Heart left ventricle (tissue), 16 donors: ENCODE data around the gene XRCC5. TPM values are rescaled to one million over a fixed set of nuclear protein-coding genes. Genes with fewer than 3 reads are reported as not detected.
"Not testable (repeated sequence)": the region's sequence is repeated elsewhere in the genome, so short reads cannot be mapped to it uniquely, and the experiment has no call there.

Experiments
- ATAC-seq, 4 donors: fragments of 200-7000 bp; cut with Tn5 transposase; one replicate each; pipeline ENCODE4 v1.9.1; 2020 to 2022; ENCODE audit warnings: moderate library complexity in 4 of 4, mild to moderate bottlenecking in 3 of 4, moderate number of reproducible peaks in 1 of 4
- DNase-seq, 5 donors: peaks; one replicate each; pipeline ENCODE4 v3.0.0-alpha.2; 2020
- H3K27ac ChIP-seq, 12 donors: fragments of 200-600 bp; sonication (generic) in 4 of 12; one replicate each; pipeline versions ENCODE4 v1.5.0 to v1.8.0; 2016 to 2022; ENCODE audit warnings: mild to moderate bottlenecking in 2 of 12
- H3K27me3 ChIP-seq, 9 donors: fragments of 200-600 bp; sonication (generic) in 2 of 9; one replicate each; pipeline versions ENCODE4 v1.5.1 to v1.8.0; 2016 to 2022; ENCODE audit warnings: mild to moderate bottlenecking in 3 of 9
- H3K36me3 ChIP-seq, 9 donors: fragments of 200-600 bp; sonication (generic) in 2 of 9; one replicate each; pipeline versions ENCODE4 v1.5.0 to v1.8.0; 2018 to 2022; ENCODE audit warnings: mild to moderate bottlenecking in 2 of 9
- H3K4me1 ChIP-seq, 12 donors: fragments of 200-600 bp; sonication (generic) in 4 of 12; one replicate each; pipeline versions ENCODE4 v1.5.0 to v1.8.0; 2016 to 2022; ENCODE audit warnings: mild to moderate bottlenecking in 3 of 12
- H3K4me3 ChIP-seq, 12 donors: fragments of 200-600 bp; sonication (generic) in 4 of 12; one replicate each; pipeline versions ENCODE4 v1.5.0 to v1.8.0; 2017 to 2022; ENCODE audit warnings: mild to moderate bottlenecking in 9 of 12, moderate library complexity in 4 of 12
- H3K9me3 ChIP-seq, 12 donors: fragments of 200-600 bp; sonication (generic) in 4 of 12; one replicate each; pipeline versions ENCODE4 v1.5.0 to v1.8.0; 2016 to 2022; ENCODE audit warnings: mild to moderate bottlenecking in 1 of 12
- CTCF ChIP-seq, 12 donors: fragments of 200-600 bp; sonication (generic) in 4 of 12; IDR thresholded peaks; one replicate each; pipeline versions ENCODE4 v1.5.0 to v1.8.0; 2018 to 2022; ENCODE audit warnings: antibody characterized with exemption in 12 of 12, mild to moderate bottlenecking in 5 of 12
- POLR2A ChIP-seq, 2 donors: fragments of 450-650 bp; IDR thresholded peaks; one replicate each; pipeline ENCODE4 v1.6.1; 2017; ENCODE audit warnings: antibody characterized with exemption in 2 of 2, mild to moderate bottlenecking in 2 of 2, moderate library complexity in 2 of 2
- WGBS, 4 donors: extraction: QIAGEN DNeasy Blood & Tissue Kit in 2 of 4; methylation state at CpG; one replicate each; pipeline versions ENCODE4 v1.1.5 to v1.1.7; 2013 to 2018; 5-methylcytosine and 5-hydroxymethylcytosine counted together
- intact Hi-C, 10 donors: fragments of 100-400 bp; cut with DNase I; formaldehyde crosslinking; loops; one replicate each; pipeline versions ENCODE4 v1.11.1 to v1.14.2; 2022
- polyA plus RNA-seq, 2 donors: library from polyadenylated mRNA; stranded (reverse); fragments of 200-250 nt; gene quantifications; one replicate each; pipeline ENCODE4 v1.2.3, GENCODE V29; 2013
- total RNA-seq, 9 donors: library from RNA; depleted of rRNA in 2 of 9; stranded (reverse); fragments of >200 nt in 2 of 9; fragmentation: NEBNext Ultra II Directional in 3 of 9; extraction: Animal tissue kit (Norgen Biotek cat#: 25700) in 3 of 9; gene quantifications; one replicate each; pipeline versions ENCODE4 v1.1.0 to v1.2.4, GENCODE V29; 2016 to 2023
- donor health status: ischemic (EF 13 %, LVEDD 7.1; RV severe dilation, severe dysfunction).
- donor health status: healthy with polysubstance abuse.
- donor health status: DM: no; HTN: yes; CAD: no.
- donor health status: DM: no; HTN: no; CAD: no.
- donor health status: ischemic (EF 25% LVEDD 6.9; RV normal size, moderate dysfunction).
- donor health status: ischemic (EF 25% LVEDD 5.7; RV mildly dilated, moderate dysfunction).
- donor health status: healthy.
- donor health status: DM: yes; HTN: yes; CAD: no.
- donor health status: ischemic (EF 35%, LVEDD 5.7; RV mildly dilated, moderate dysfunction).
- donor health status: nonischemic (EF 11% LVEDD 7.7; RV severe dilation, severe dysfunction).
- donor health status: DM: yes; HTN: yes; CAD: no.
- donor health status: PGD.
- donor health status: ischemic (EF 29% LVEDD 5.4; RV normal size, mild dysfunction).
- donor health status: nonischemic (EF 23%, LVEDD 6.1; RV moderate dilation, normal function).

The XRCC5 gene
- total and polyA plus RNA-seq, 11 donors = 40.0 to 197 (median 126) TPM

- WGBS, 4 donors = 86 to 94% (median 92%) methylated on average over 6 of the region's 6 CpGs
- peaks cover 0 to 5% (median 0%) of the 10 kb centered on the region in 9 donors for H3K36me3 ChIP-seq
- no peak overlapping the region for H3K4me3 ChIP-seq
- DNase-seq (no peak), ATAC-seq (no peak)
- peaks cover 0 to 4% (median 0%) of the 10 kb centered on the region in 12 donors for H3K4me1 ChIP-seq
- H3K27me3 ChIP-seq = no peaks in the 10 kb centered on the region
- no peak overlapping the region for H3K27ac ChIP-seq
- intact Hi-C loops = no loop called here
- TF ChIP-seq CTCF (IDR thresholded peaks at IDR 0.05) = no peak
- TF ChIP-seq POLR2A (IDR thresholded peaks at IDR 0.05) = no peak
- H3K9me3 ChIP-seq = peaks cover 0 to 4% (median 0%) of the 10 kb centered on the region in 12 donors
Measured at GRCh38 chr2:216075510-216076485, 33.4 kb upstream of the XRCC5 start.

GRCh38 chr2:216078776-216079175, 30.4 kb upstream of the XRCC5 start:
- H3K9me3 ChIP-seq = no peaks in the 10 kb centered on the region
- intact Hi-C loops = no loop called here

GRCh38 chr2:216080048-216080447, 29.1 kb upstream of the XRCC5 start:
- H3K27ac ChIP-seq, intact Hi-C loops, ATAC-seq, H3K4me3 ChIP-seq, H3K27me3 ChIP-seq, H3K36me3 ChIP-seq, DNase-seq, H3K9me3 ChIP-seq: not testable (repeated sequence)
- peaks cover 0 to 28% (median 4%) of the 10 kb centered on the region in 12 donors for H3K4me1 ChIP-seq
- 95 to 99% (median 98%) methylated on average over 10 of the region's 10 CpGs for WGBS, 4 donors

More at GRCh38 chr2:216078776-216079175, 30.4 kb upstream of the XRCC5 start:
- Histone ChIP-seq H3K4me3 (no peak overlapping the region), H3K27ac (no peak overlapping the region), H3K4me1 (peaks cover 0 to 23% (median 4%) of the 10 kb centered on the region in 12 donors), H3K36me3 (peaks cover 0 to 5% (median 0%) of the 10 kb centered on the region in 9 donors), H3K27me3 (no peaks in the 10 kb centered on the region)
- ATAC-seq (no peak), DNase-seq (no peak)
- WGBS, 4 donors = 73 to 86% (median 80%) methylated on average over 1 of the region's 1 CpG
- no peak for TF ChIP-seq CTCF (IDR thresholded peaks at IDR 0.05)
- no peak for TF ChIP-seq POLR2A (IDR thresholded peaks at IDR 0.05)

- Histone ChIP-seq H3K27me3 (no peaks in the 10 kb centered on the region), H3K4me3 (peak overlapping the region; percentile 41 to 80 (median 66)), H3K9me3 (no peaks in the 10 kb centered on the region), H3K36me3 (no peaks in the 10 kb centered on the region), H3K4me1 (peaks cover 0 to 28% (median 4%) of the 10 kb centered on the region in 12 donors), H3K27ac (peak overlapping the region in 3 of 12 donors; percentile 18 to 26 (median 20))
- ATAC-seq = no peak
- intact Hi-C loops = loop anchor here in 1 of 10 donors (1.0 kb wide), 1 partner anchor 28 kb away; the partner anchor contains the start of gene XRCC5
- no peak for TF ChIP-seq CTCF (IDR thresholded peaks at IDR 0.05)
- no peak for TF ChIP-seq POLR2A (IDR thresholded peaks at IDR 0.05)
- WGBS, 4 donors = 33 to 52% (median 38%) methylated on average over 1 of the region's 1 CpG
- DNase-seq = no peak
Measured at GRCh38 chr2:216081012-216081411, 28.1 kb upstream of the XRCC5 start.
